Stimulated activated naive B cell treated with anti-CD40 and anti-IgM and Interleukin-4, amounts not matched to agents 10 μg/mL and 1 μg/mL and 100 μg/mL, for 72 hours (primary cell): ENCODE measurements around the gene ARL1.
"Not testable (repeated sequence)": the region's sequence is repeated elsewhere in the genome, so short reads cannot be mapped to it uniquely, and the experiment has no call there.

ENCODE experiments used
- ATAC-seq, 2 donors: fragments of 150-1000 bp; cut with Tn5 transposase; replicated peaks; 2 replicates each; pipeline ENCODE4 v1.10.0; 2021; ENCODE audit warnings: moderate library complexity in 1 of 2
- DNase-seq: peaks from one replicate; pipeline ENCODE4 v3.0.0; 2021
- H3K27ac Mint-ChIP-seq: one replicate; pipeline ENCODE4 v1.8.0; 2022; ENCODE audit warnings: mild to moderate bottlenecking, mixed read lengths
- H3K27me3 Mint-ChIP-seq, 2 donors: one replicate each; pipeline ENCODE4 v1.8.0; 2022; ENCODE audit warnings: mixed read lengths in 2 of 2
- H3K36me3 Mint-ChIP-seq, 2 donors: one replicate each; pipeline ENCODE4 v1.8.0; 2022; ENCODE audit warnings: mixed read lengths in 2 of 2, mild to moderate bottlenecking in 1 of 2
- H3K4me1 Mint-ChIP-seq, 2 donors: one replicate each; pipeline ENCODE4 v1.8.0; 2022; ENCODE audit warnings: mixed read lengths in 2 of 2, mild to moderate bottlenecking in 1 of 2
- H3K4me3 Mint-ChIP-seq, 2 donors: one replicate each; pipeline ENCODE4 v1.8.0; 2022; ENCODE audit warnings: mild to moderate bottlenecking in 2 of 2, mixed read lengths in 2 of 2, moderate library complexity in 1 of 2
- H3K9me3 Mint-ChIP-seq, 2 donors: one replicate each; pipeline ENCODE4 v1.8.0; 2022; ENCODE audit warnings: mixed read lengths in 2 of 2, mild to moderate bottlenecking in 1 of 2

Gene ARL1

GRCh38 chr12:101407436-101408345 is at the start of gene ARL1:
Gene ARL1, minus strand, starts transcription at chr12:101407772. Its CDS starts 127 bp downstream, at chr12:101407645.
- peaks cover 0 to 3% of the 10 kb centered on the region in 2 donors for H3K27me3 Mint-ChIP-seq
- H3K9me3 Mint-ChIP-seq = no peaks in the 10 kb centered on the region
- peak; percentile 81 for DNase-seq
- peaks cover 5 to 6% of the 10 kb centered on the region in 2 donors for H3K36me3 Mint-ChIP-seq
- peaks cover 8 to 15% of the 10 kb centered on the region in 2 donors for H3K4me1 Mint-ChIP-seq
- H3K27ac Mint-ChIP-seq = peak within 1 kb of the TSS; percentile 97
- peak; percentile 81 to 88 for ATAC-seq
- peak within 1 kb of the TSS; percentile 98 to 99 for H3K4me3 Mint-ChIP-seq

GRCh38 chr12:101455685-101456084 is 48.1 kb upstream of the ARL1 start:
- no peak for DNase-seq
- ATAC-seq = peak; percentile 31
- H3K27ac Mint-ChIP-seq = no peak overlapping the region
- peaks cover 4 to 5% of the 10 kb centered on the region in 2 donors for H3K4me1 Mint-ChIP-seq
- H3K36me3 Mint-ChIP-seq = peaks cover 7 to 8% of the 10 kb centered on the region in 2 donors
- no peak overlapping the region for H3K4me3 Mint-ChIP-seq
- H3K9me3 Mint-ChIP-seq = peaks cover 6% of the 10 kb centered on the region in 2 donors
- peaks cover 0 to 5% of the 10 kb centered on the region in 2 donors for H3K27me3 Mint-ChIP-seq

- peaks cover 0 to 12% of the 10 kb centered on the region in 2 donors for H3K27me3 Mint-ChIP-seq
- H3K27ac Mint-ChIP-seq = no peak overlapping the region
- no peak for ATAC-seq
- H3K36me3 Mint-ChIP-seq = no peaks in the 10 kb centered on the region
- no peak overlapping the region for H3K4me3 Mint-ChIP-seq
- H3K9me3 Mint-ChIP-seq = no peaks in the 10 kb centered on the region
- DNase-seq = no peak
- H3K4me1 Mint-ChIP-seq = no peaks in the 10 kb centered on the region
These were observed 34.1 kb upstream of the ARL1 start for GRCh38 chr12:101441461-101442224.

GRCh38 chr12:101439236-101439635 is 31.7 kb upstream of the ARL1 start:
- H3K27ac Mint-ChIP-seq = no peak overlapping the region
- H3K36me3 Mint-ChIP-seq = no peaks in the 10 kb centered on the region
- H3K4me1 Mint-ChIP-seq = no peaks in the 10 kb centered on the region
- no peak overlapping the region for H3K4me3 Mint-ChIP-seq
- H3K9me3 Mint-ChIP-seq = no peaks in the 10 kb centered on the region
- no peak for ATAC-seq
- DNase-seq = no peak
- peaks cover 0 to 23% of the 10 kb centered on the region in 2 donors for H3K27me3 Mint-ChIP-seq

GRCh38 chr12:101436136-101436535 is 28.6 kb upstream of the ARL1 start:
- Mint-ChIP-seq H3K27ac (no peak overlapping the region), H3K27me3 (peaks cover 0 to 22% of the 10 kb centered on the region in 2 donors), H3K36me3 (no peaks in the 10 kb centered on the region), H3K9me3 (no peaks in the 10 kb centered on the region), H3K4me3 (no peak overlapping the region), H3K4me1 (no peaks in the 10 kb centered on the region)
- ATAC-seq = no peak
- no peak for DNase-seq

- no peak overlapping the region for H3K4me3 Mint-ChIP-seq
- H3K27me3 Mint-ChIP-seq = peaks cover 0 to 12% of the 10 kb centered on the region in 2 donors
- no peak overlapping the region for H3K27ac Mint-ChIP-seq
- no peaks in the 10 kb centered on the region for H3K36me3 Mint-ChIP-seq
- no peaks in the 10 kb centered on the region for H3K9me3 Mint-ChIP-seq
- ATAC-seq = no peak
- DNase-seq = no peak
- H3K4me1 Mint-ChIP-seq = no peaks in the 10 kb centered on the region
These were observed 22.9 kb upstream of the ARL1 start for GRCh38 chr12:101430456-101430855.

GRCh38 chr12:101424620-101425019 is 17.0 kb upstream of the ARL1 start:
- no peak overlapping the region for H3K4me3 Mint-ChIP-seq
- no peaks in the 10 kb centered on the region for H3K27me3 Mint-ChIP-seq
- H3K9me3 Mint-ChIP-seq = no peaks in the 10 kb centered on the region
- no peak for ATAC-seq
- H3K36me3 Mint-ChIP-seq = no peaks in the 10 kb centered on the region
- H3K4me1 Mint-ChIP-seq = no peaks in the 10 kb centered on the region
- H3K27ac Mint-ChIP-seq = no peak overlapping the region
- DNase-seq = no peak

GRCh38 chr12:101422066-101422465 is 14.5 kb upstream of the ARL1 start:
- H3K36me3 Mint-ChIP-seq, H3K9me3 Mint-ChIP-seq, H3K27ac Mint-ChIP-seq, H3K4me1 Mint-ChIP-seq, H3K4me3 Mint-ChIP-seq, ATAC-seq, DNase-seq, H3K27me3 Mint-ChIP-seq: not testable (repeated sequence)

GRCh38 chr12:101415228-101415627 is 7.7 kb upstream of the ARL1 start:
- no peaks in the 10 kb centered on the region for H3K4me1 Mint-ChIP-seq
- no peak for ATAC-seq
- H3K9me3 Mint-ChIP-seq = no peaks in the 10 kb centered on the region
- peaks cover 0 to 3% of the 10 kb centered on the region in 2 donors for H3K27me3 Mint-ChIP-seq
- no peak overlapping the region for H3K27ac Mint-ChIP-seq
- no peaks in the 10 kb centered on the region for H3K36me3 Mint-ChIP-seq
- DNase-seq = no peak
- H3K4me3 Mint-ChIP-seq = no peak overlapping the region

- Mint-ChIP-seq H3K36me3 (no peaks in the 10 kb centered on the region), H3K27ac (no peak overlapping the region), H3K27me3 (peaks cover 0 to 3% of the 10 kb centered on the region in 2 donors), H3K9me3 (no peaks in the 10 kb centered on the region), H3K4me3 (no peak overlapping the region), H3K4me1 (no peaks in the 10 kb centered on the region)
- DNase-seq (no peak), ATAC-seq (no peak)
These were observed 7.1 kb upstream of the ARL1 start for GRCh38 chr12:101414533-101415119.

GRCh38 chr12:101410169-101410568 is 2.6 kb upstream of the ARL1 start:
- not testable (repeated sequence) for H3K27me3 Mint-ChIP-seq, ATAC-seq, H3K4me3 Mint-ChIP-seq, H3K27ac Mint-ChIP-seq, DNase-seq, H3K9me3 Mint-ChIP-seq, H3K36me3 Mint-ChIP-seq
- peaks cover 4 to 15% of the 10 kb centered on the region in 2 donors for H3K4me1 Mint-ChIP-seq

- Mint-ChIP-seq H3K36me3 (peaks cover 5 to 6% of the 10 kb centered on the region in 2 donors), H3K4me3 (peak overlapping the region; percentile 98 to 99), H3K4me1 (peaks cover 8 to 15% of the 10 kb centered on the region in 2 donors), H3K27ac (peak overlapping the region; percentile 97), H3K9me3 (no peaks in the 10 kb centered on the region), H3K27me3 (no peaks in the 10 kb centered on the region)
- peak; percentile 28 to 31 for ATAC-seq
- no peak for DNase-seq
These were observed 530 bp downstream of the ARL1 start for GRCh38 chr12:101407049-101407435.

GRCh38 chr12:101391181-101391580 is 16.4 kb downstream of the ARL1 start:
- not testable (repeated sequence) for H3K4me1 Mint-ChIP-seq, H3K9me3 Mint-ChIP-seq, DNase-seq, H3K27ac Mint-ChIP-seq, ATAC-seq, H3K27me3 Mint-ChIP-seq, H3K4me3 Mint-ChIP-seq
- H3K36me3 Mint-ChIP-seq = peaks cover 31 to 44% of the 10 kb centered on the region in 2 donors

- H3K27me3 Mint-ChIP-seq = no peaks in the 10 kb centered on the region
- H3K4me3 Mint-ChIP-seq = no peak overlapping the region
- no peaks in the 10 kb centered on the region for H3K4me1 Mint-ChIP-seq
- no peak overlapping the region for H3K27ac Mint-ChIP-seq
- H3K36me3 Mint-ChIP-seq = peaks cover 53 to 61% of the 10 kb centered on the region in 2 donors
- DNase-seq (no peak), ATAC-seq (no peak)
- H3K9me3 Mint-ChIP-seq = no peaks in the 10 kb centered on the region
These were observed 28.4 kb downstream of the ARL1 start for GRCh38 chr12:101379149-101379548.
